ENCODE data around the gene KRT5. TPM values are rescaled to one million over a fixed set of nuclear protein-coding genes. Genes with fewer than 3 reads are reported as not detected.

The KRT5 gene
- polyA plus RNA-seq, 4 donors, result 0.06 to 6.5 (median 3.2) TPM

DNA sequence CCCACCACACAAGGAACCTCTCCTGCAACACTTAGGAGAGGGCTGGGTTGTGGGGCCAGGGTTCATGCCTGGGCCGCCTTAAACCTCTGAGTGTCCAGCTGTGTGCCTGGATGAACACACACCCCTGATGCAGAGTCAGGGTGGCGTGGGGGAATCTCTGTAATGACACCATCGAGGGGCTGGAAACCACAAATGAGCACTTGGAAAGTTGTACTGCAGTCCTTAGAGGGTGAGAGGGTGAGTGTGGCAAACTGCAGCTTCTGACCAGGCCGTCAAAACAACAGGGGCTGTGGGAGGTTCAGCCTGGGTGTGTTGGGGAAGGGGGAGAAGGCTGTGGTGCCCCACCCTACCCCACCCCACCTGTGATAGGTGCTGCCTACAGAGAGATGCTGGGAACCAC is 12.4 kb upstream of the KRT5 start:
- 59 to 69% (median 64%) methylated on average over 4 of the region's 4 CpGs for WGBS, 3 donors
- H3K27ac ChIP-seq (ENCODE audit: low read depth in 1 of 3, low read length in 2 of 3), result no peak overlapping the region
- DNase-seq (no peak), FAIRE-seq (no peak)
- H3K4me3 ChIP-seq (ENCODE audit: low read depth in 1 of 3, low read length in 3 of 3), result no peak overlapping the region
- peaks cover 0 to 2% (median 0%) of the 10 kb centered on the region in 3 donors for H3K27me3 ChIP-seq (ENCODE audit: control insufficient read depth in 3 of 3, insufficient read depth in 3 of 3, low read length in 3 of 3)
- no peaks in the 10 kb centered on the region for H3K36me3 ChIP-seq (ENCODE audit: control insufficient read depth in 3 of 3, insufficient read depth in 2 of 3, low read depth in 1 of 3, low read length in 3 of 3)
- H3K9me3 ChIP-seq (ENCODE audit: control insufficient read depth in 2 of 2, insufficient read depth in 1 of 2, low read depth in 1 of 2, low read length in 1 of 2), result no peaks in the 10 kb centered on the region
- H3K4me1 ChIP-seq (ENCODE audit: control insufficient read depth in 3 of 3, insufficient read depth in 2 of 3, low read depth in 1 of 3, low read length in 2 of 3), result no peaks in the 10 kb centered on the region

DNA sequence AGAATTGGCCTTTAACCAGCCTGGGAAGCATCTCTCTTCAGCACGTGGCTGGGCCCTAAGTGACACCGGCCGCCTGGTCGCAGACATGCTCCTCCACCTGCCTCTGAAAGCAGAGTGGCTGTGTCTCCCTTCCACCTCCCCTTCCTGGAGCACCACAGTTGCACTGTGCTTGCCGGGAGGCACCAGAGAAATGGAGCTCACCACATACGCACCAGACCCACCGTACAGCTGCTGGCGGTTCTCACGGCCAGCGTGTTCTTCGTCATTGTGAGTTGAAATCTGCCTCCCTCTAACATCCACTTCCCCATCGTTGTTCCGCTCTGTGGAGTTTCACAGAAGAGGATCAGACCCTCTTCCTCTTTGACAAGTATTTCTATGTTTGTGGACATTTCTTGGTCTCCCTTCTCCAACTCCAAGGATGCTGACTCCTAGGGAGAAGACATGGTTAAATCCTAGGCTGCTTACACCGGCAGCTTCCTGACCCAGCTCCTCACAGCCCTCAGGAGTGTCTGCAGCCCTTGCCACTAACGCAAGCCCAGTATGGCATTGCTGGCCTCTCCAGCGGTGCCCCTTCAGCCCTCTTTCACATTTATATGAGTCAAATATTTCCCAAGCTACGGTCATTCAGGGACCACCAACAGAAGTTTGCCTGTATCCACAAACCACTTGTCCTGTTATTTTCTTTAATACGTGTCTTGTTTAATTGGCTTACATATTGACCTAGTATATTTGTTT is 11.5 kb upstream of the KRT5 start:
- no peak for DNase-seq
- Histone ChIP-seq H3K4me3 (ENCODE audit: low read depth in 1 of 3, low read length in 3 of 3) (no peak overlapping the region), H3K27me3 (ENCODE audit: control insufficient read depth in 3 of 3, insufficient read depth in 3 of 3, low read length in 3 of 3) (no peaks in the 10 kb centered on the region), H3K36me3 (ENCODE audit: control insufficient read depth in 3 of 3, insufficient read depth in 2 of 3, low read depth in 1 of 3, low read length in 3 of 3) (no peaks in the 10 kb centered on the region), H3K9me3 (ENCODE audit: control insufficient read depth in 2 of 2, insufficient read depth in 1 of 2, low read depth in 1 of 2, low read length in 1 of 2) (no peaks in the 10 kb centered on the region), H3K4me1 (ENCODE audit: control insufficient read depth in 3 of 3, insufficient read depth in 2 of 3, low read depth in 1 of 3, low read length in 2 of 3) (no peaks in the 10 kb centered on the region), H3K27ac (ENCODE audit: low read depth in 1 of 3, low read length in 2 of 3) (no peak overlapping the region)
- no peak for FAIRE-seq
- 66 to 75% (median 72%) methylated on average over 18 of the region's 18 CpGs for WGBS, 3 donors

- DNase-seq (no peak), FAIRE-seq (no peak)
- Histone ChIP-seq H3K27ac (ENCODE audit: low read depth in 1 of 3, low read length in 2 of 3) (no peak overlapping the region), H3K9me3 (ENCODE audit: control insufficient read depth in 2 of 2, insufficient read depth in 1 of 2, low read depth in 1 of 2, low read length in 1 of 2) (no peaks in the 10 kb centered on the region), H3K27me3 (ENCODE audit: control insufficient read depth in 3 of 3, insufficient read depth in 3 of 3, low read length in 3 of 3) (no peaks in the 10 kb centered on the region), H3K4me3 (ENCODE audit: low read depth in 1 of 3, low read length in 3 of 3) (no peak overlapping the region), H3K36me3 (ENCODE audit: control insufficient read depth in 3 of 3, insufficient read depth in 2 of 3, low read depth in 1 of 3, low read length in 3 of 3) (no peaks in the 10 kb centered on the region), H3K4me1 (ENCODE audit: control insufficient read depth in 3 of 3, insufficient read depth in 2 of 3, low read depth in 1 of 3, low read length in 2 of 3) (no peaks in the 10 kb centered on the region)
- WGBS, 3 donors, result 77 to 93% (median 83%) methylated on average over 2 of the region's 2 CpGs
These were observed 10.7 kb upstream of the KRT5 start for GRCh38 chr12:52530905-52531304.

DNA sequence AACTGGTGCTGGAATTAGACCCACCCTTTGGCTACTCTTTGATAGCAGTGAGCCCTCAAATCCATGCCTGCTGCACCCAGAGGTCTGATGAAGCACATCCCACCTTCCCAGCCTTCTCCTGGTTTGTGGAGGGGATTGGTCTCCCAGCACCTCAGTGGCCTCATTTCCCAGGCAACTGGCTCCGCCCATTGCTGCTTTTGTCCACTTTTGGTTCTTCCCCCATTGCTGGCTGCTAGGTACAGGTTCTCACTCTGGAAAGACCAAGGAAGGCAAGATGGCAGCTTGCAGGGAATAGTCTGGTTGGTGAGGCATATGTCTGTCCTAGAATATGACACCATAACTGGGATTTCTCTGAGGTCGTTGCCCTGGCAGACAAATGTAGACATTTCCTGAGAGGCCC is 10.2 kb upstream of the KRT5 start:
- Histone ChIP-seq H3K4me1 (ENCODE audit: control insufficient read depth in 3 of 3, insufficient read depth in 2 of 3, low read depth in 1 of 3, low read length in 2 of 3) (no peaks in the 10 kb centered on the region), H3K36me3 (ENCODE audit: control insufficient read depth in 3 of 3, insufficient read depth in 2 of 3, low read depth in 1 of 3, low read length in 3 of 3) (no peaks in the 10 kb centered on the region), H3K27me3 (ENCODE audit: control insufficient read depth in 3 of 3, insufficient read depth in 3 of 3, low read length in 3 of 3) (no peaks in the 10 kb centered on the region), H3K4me3 (ENCODE audit: low read depth in 1 of 3, low read length in 3 of 3) (no peak overlapping the region), H3K27ac (ENCODE audit: low read depth in 1 of 3, low read length in 2 of 3) (no peak overlapping the region), H3K9me3 (ENCODE audit: control insufficient read depth in 2 of 2, insufficient read depth in 1 of 2, low read depth in 1 of 2, low read length in 1 of 2) (no peaks in the 10 kb centered on the region)
- FAIRE-seq, result no peak
- 67 to 75% (median 69%) methylated on average over 2 of the region's 2 CpGs for WGBS, 3 donors
- no peak for DNase-seq

DNA sequence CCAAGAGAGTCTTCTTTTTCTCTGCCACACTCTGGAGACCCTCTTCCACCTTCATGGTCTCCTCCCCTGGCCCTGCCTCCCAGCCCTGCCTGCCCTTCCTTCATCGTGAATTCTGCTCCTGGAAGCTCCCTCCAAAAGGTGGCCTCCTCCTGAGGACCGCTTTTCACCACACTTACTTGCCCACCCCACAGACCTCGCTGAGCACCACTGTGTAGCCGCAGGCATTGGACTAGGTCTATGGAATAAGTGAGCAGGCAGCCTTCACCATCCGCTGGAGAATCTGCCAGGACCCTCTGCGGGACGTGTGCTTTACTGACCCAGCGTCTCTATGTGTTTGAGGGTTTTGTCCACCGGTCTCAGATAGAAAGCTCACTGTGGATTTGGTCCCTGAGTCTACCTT is 9.7 kb upstream of the KRT5 start:
- 93 to 97% (median 96%) methylated on average over 9 of the region's 9 CpGs for WGBS, 3 donors
- H3K27ac ChIP-seq (ENCODE audit: low read depth in 1 of 3, low read length in 2 of 3), result no peak overlapping the region
- FAIRE-seq, result no peak
- H3K4me1 ChIP-seq (ENCODE audit: control insufficient read depth in 3 of 3, insufficient read depth in 2 of 3, low read depth in 1 of 3, low read length in 2 of 3), result no peaks in the 10 kb centered on the region
- DNase-seq, result no peak
- H3K36me3 ChIP-seq (ENCODE audit: control insufficient read depth in 3 of 3, insufficient read depth in 2 of 3, low read depth in 1 of 3, low read length in 3 of 3), result no peaks in the 10 kb centered on the region
- H3K4me3 ChIP-seq (ENCODE audit: low read depth in 1 of 3, low read length in 3 of 3), result no peak overlapping the region
- H3K27me3 ChIP-seq (ENCODE audit: control insufficient read depth in 3 of 3, insufficient read depth in 3 of 3, low read length in 3 of 3), result no peaks in the 10 kb centered on the region
- no peaks in the 10 kb centered on the region for H3K9me3 ChIP-seq (ENCODE audit: control insufficient read depth in 2 of 2, insufficient read depth in 1 of 2, low read depth in 1 of 2, low read length in 1 of 2)

- FAIRE-seq (no peak), DNase-seq (no peak)
- H3K4me3 ChIP-seq (ENCODE audit: low read depth in 1 of 3, low read length in 3 of 3), result no peak overlapping the region
- no peaks in the 10 kb centered on the region for H3K4me1 ChIP-seq (ENCODE audit: control insufficient read depth in 3 of 3, insufficient read depth in 2 of 3, low read depth in 1 of 3, low read length in 2 of 3)
- H3K27ac ChIP-seq (ENCODE audit: low read depth in 1 of 3, low read length in 2 of 3), result no peak overlapping the region
- H3K27me3 ChIP-seq (ENCODE audit: control insufficient read depth in 3 of 3, insufficient read depth in 3 of 3, low read length in 3 of 3), result no peaks in the 10 kb centered on the region
- H3K9me3 ChIP-seq (ENCODE audit: control insufficient read depth in 2 of 2, insufficient read depth in 1 of 2, low read depth in 1 of 2, low read length in 1 of 2), result no peaks in the 10 kb centered on the region
- 90 to 95% (median 93%) methylated on average over 2 of the region's 2 CpGs for WGBS, 3 donors
- no peaks in the 10 kb centered on the region for H3K36me3 ChIP-seq (ENCODE audit: control insufficient read depth in 3 of 3, insufficient read depth in 2 of 3, low read depth in 1 of 3, low read length in 3 of 3)
These were observed 9.2 kb upstream of the KRT5 start for GRCh38 chr12:52529417-52529816.

- 40 to 76% (median 67%) methylated on average over 8 of the region's 8 CpGs for WGBS, 3 donors
- no peaks in the 10 kb centered on the region for H3K4me1 ChIP-seq (ENCODE audit: control insufficient read depth in 3 of 3, insufficient read depth in 2 of 3, low read depth in 1 of 3, low read length in 2 of 3)
- DNase-seq (no peak), FAIRE-seq (no peak)
- no peaks in the 10 kb centered on the region for H3K27me3 ChIP-seq (ENCODE audit: control insufficient read depth in 3 of 3, insufficient read depth in 3 of 3, low read length in 3 of 3)
- no peak overlapping the region for H3K27ac ChIP-seq (ENCODE audit: low read depth in 1 of 3, low read length in 2 of 3)
- H3K4me3 ChIP-seq (ENCODE audit: low read depth in 1 of 3, low read length in 3 of 3), result no peak overlapping the region
- H3K9me3 ChIP-seq (ENCODE audit: control insufficient read depth in 2 of 2, insufficient read depth in 1 of 2, low read depth in 1 of 2, low read length in 1 of 2), result no peaks in the 10 kb centered on the region
- no peaks in the 10 kb centered on the region for H3K36me3 ChIP-seq (ENCODE audit: control insufficient read depth in 3 of 3, insufficient read depth in 2 of 3, low read depth in 1 of 3, low read length in 3 of 3)
These were observed 8.5 kb upstream of the KRT5 start for GRCh38 chr12:52528641-52529143.

- H3K27ac ChIP-seq (ENCODE audit: low read depth in 1 of 3, low read length in 2 of 3), result no peak overlapping the region
- H3K4me3 ChIP-seq (ENCODE audit: low read depth in 1 of 3, low read length in 3 of 3), result no peak overlapping the region
- no peaks in the 10 kb centered on the region for H3K9me3 ChIP-seq (ENCODE audit: control insufficient read depth in 2 of 2, insufficient read depth in 1 of 2, low read depth in 1 of 2, low read length in 1 of 2)
- FAIRE-seq (no peak), DNase-seq (no peak)
- H3K4me1 ChIP-seq (ENCODE audit: control insufficient read depth in 3 of 3, insufficient read depth in 2 of 3, low read depth in 1 of 3, low read length in 2 of 3), result no peaks in the 10 kb centered on the region
- H3K36me3 ChIP-seq (ENCODE audit: control insufficient read depth in 3 of 3, insufficient read depth in 2 of 3, low read depth in 1 of 3, low read length in 3 of 3), result no peaks in the 10 kb centered on the region
- WGBS, 3 donors, result 56 to 82% (median 62%) methylated on average over 4 of the region's 4 CpGs
- H3K27me3 ChIP-seq (ENCODE audit: control insufficient read depth in 3 of 3, insufficient read depth in 3 of 3, low read length in 3 of 3), result peaks cover 0 to 3% (median 0%) of the 10 kb centered on the region in 3 donors
These were observed 7.1 kb upstream of the KRT5 start for GRCh38 chr12:52527121-52527800.

Data from small intestine (tissue), 7 donors.